Psoas muscle (tissue), 8 donors: Measurements from ENCODE around the gene UGT8. TPM values are rescaled to one million over a fixed set of nuclear protein-coding genes. Genes with fewer than 3 reads are reported as not detected.

Experiments
- ATAC-seq, 4 donors: fragments of 200-7000 bp; cut with Tn5 transposase; one replicate each; pipeline ENCODE4 v1.9.1; 2020; ENCODE audit warnings: moderate library complexity in 3 of 4, mild to moderate bottlenecking in 2 of 4
- DNase-seq, 2 donors: peaks; one replicate each; pipeline ENCODE4 v3.0.0-alpha.2; 2020
- H3K27ac ChIP-seq: fragments of 200-600 bp; one replicate; pipeline ENCODE4 v1.8.0; 2022
- H3K27me3 ChIP-seq, 3 donors: fragments of 200-600 bp in 1 of 3; one replicate each; pipeline versions ENCODE4 v1.6.1 to v1.8.0; 2013 to 2022; ENCODE audit warnings: low read length in 2 of 3, mild to moderate bottlenecking in 2 of 3, moderate library complexity in 1 of 3; ENCODE audit not compliant: insufficient read depth in 3 of 3
- H3K36me3 ChIP-seq, 2 donors: fragments of 200-600 bp in 1 of 2; one replicate each; pipeline versions ENCODE4 v1.6.1 to v1.8.0; 2013 to 2022; ENCODE audit warnings: low read depth in 1 of 2, mild to moderate bottlenecking in 1 of 2, moderate library complexity in 1 of 2; ENCODE audit not compliant: insufficient read depth in 1 of 2
- H3K4me1 ChIP-seq: fragments of 200-600 bp; one replicate; pipeline ENCODE4 v1.8.0; 2022
- H3K4me3 ChIP-seq: fragments of 200-600 bp; one replicate; pipeline ENCODE4 v1.8.0; 2022; ENCODE audit warnings: mild to moderate bottlenecking
- H3K9me3 ChIP-seq: fragments of 200-600 bp; one replicate; pipeline ENCODE4 v1.8.0; 2022
- WGBS, 3 donors: extraction: QIAGEN DNeasy Blood & Tissue Kit; methylation state at CpG; one replicate each; pipeline versions ENCODE4 v1.1.6 to v1.1.7; 2013; 5-methylcytosine and 5-hydroxymethylcytosine counted together
- intact Hi-C, 2 donors: fragments of 100-400 bp; cut with DNase I; formaldehyde crosslinking; loops; one replicate each; pipeline versions ENCODE4 v1.11.0 to v1.14.2; 2022
- polyA plus RNA-seq, 3 donors: library from polyadenylated mRNA; stranded (reverse); fragments of 200-250 nt; gene quantifications; one replicate each; pipeline ENCODE4 v1.2.3, GENCODE V29; 2013
- total RNA-seq, 4 donors: library from RNA; stranded (reverse); fragmentation: NEBNext Ultra II Directional in 2 of 4; extraction: Animal tissue kit (Norgen Biotek cat#: 25700) in 2 of 4; gene quantifications; one replicate each; pipeline versions ENCODE4 v1.2.1 to v1.2.4, GENCODE V29; 2021 to 2023
- TF ChIP-seq, protein P1 (sequence below): fragments of 200-600 bp; IDR thresholded peaks from one replicate; pipeline ENCODE4 v1.8.0; 2022; ENCODE audit warnings: antibody characterized with exemption
- donor health status: healthy with polysubstance abuse.
- donor health status: DM: no; HTN: no; CAD: no; lungs with moderate emphysema.
- donor health status: Bipolar disorder and iron deficiency.
- donor health status: healthy.
- donor health status: DM: yes; HTN: yes; CAD: no.
- donor health status: DM: no; HTN: no; CAD: no.
- donor health status: DM: no; HTN: no; CAD: no.
- donor health status: DM: yes; HTN: yes; CAD: no.

Gene UGT8
- total and polyA plus RNA-seq, 7 donors: 0.04 to 0.08 (median 0.05) TPM; not detected in 4

DNA sequence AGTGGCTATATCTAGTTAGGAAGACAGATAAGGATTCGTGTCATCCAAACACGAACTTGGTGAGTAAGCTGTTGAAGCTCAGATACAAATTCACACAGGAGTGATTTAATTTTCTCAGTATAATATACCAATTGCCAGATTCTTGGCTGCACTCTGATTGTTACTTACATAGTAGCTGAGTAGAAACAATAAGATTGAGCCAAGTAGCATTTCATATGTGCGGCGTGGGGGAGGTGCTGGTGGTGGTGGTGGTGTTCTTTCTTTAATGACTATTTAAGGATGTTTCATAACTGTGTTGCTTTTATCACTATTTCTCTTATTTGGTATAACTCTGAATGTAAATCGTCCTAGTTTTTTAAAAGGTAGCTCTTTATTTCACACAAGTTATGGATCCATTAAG, 102.9 kb downstream of the UGT8 start:
- WGBS, 3 donors: 74 to 84% (median 75%) methylated on average over 5 of the region's 5 CpGs
- Histone ChIP-seq H3K4me3 (no peak overlapping the region), H3K27me3 (no peaks in the 10 kb centered on the region), H3K9me3 (no peaks in the 10 kb centered on the region), H3K4me1 (no peaks in the 10 kb centered on the region), H3K27ac (no peak overlapping the region), H3K36me3 (no peaks in the 10 kb centered on the region)
- DNase-seq (no peak), ATAC-seq (no peak)
- intact Hi-C loops: no loop called here
- TF ChIP-seq, protein P1, sequence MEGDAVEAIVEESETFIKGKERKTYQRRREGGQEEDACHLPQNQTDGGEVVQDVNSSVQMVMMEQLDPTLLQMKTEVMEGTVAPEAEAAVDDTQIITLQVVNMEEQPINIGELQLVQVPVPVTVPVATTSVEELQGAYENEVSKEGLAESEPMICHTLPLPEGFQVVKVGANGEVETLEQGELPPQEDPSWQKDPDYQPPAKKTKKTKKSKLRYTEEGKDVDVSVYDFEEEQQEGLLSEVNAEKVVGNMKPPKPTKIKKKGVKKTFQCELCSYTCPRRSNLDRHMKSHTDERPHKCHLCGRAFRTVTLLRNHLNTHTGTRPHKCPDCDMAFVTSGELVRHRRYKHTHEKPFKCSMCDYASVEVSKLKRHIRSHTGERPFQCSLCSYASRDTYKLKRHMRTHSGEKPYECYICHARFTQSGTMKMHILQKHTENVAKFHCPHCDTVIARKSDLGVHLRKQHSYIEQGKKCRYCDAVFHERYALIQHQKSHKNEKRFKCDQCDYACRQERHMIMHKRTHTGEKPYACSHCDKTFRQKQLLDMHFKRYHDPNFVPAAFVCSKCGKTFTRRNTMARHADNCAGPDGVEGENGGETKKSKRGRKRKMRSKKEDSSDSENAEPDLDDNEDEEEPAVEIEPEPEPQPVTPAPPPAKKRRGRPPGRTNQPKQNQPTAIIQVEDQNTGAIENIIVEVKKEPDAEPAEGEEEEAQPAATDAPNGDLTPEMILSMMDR: no peak

DNA sequence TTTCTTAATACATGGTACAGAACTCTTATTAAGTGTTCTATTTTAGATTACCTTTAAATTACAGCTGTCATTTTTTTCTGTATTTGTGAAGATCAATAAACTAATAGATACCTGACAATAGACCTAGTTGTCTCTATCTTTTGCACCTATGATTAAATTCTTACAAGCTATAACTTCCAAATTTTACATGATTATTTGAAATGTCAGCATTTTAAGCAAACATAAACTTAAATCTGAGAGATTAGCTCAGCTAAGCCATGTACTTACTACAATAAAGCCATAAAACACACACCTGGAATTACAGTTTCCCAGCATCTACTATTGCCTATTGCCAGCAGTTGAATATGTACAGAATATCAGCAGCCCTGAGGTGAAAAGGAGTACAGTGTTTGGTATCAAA, 118.8 kb downstream of the UGT8 start:
- no peak for ATAC-seq
- intact Hi-C loops: no loop called here
- TF ChIP-seq, protein P1: no peak

DNA sequence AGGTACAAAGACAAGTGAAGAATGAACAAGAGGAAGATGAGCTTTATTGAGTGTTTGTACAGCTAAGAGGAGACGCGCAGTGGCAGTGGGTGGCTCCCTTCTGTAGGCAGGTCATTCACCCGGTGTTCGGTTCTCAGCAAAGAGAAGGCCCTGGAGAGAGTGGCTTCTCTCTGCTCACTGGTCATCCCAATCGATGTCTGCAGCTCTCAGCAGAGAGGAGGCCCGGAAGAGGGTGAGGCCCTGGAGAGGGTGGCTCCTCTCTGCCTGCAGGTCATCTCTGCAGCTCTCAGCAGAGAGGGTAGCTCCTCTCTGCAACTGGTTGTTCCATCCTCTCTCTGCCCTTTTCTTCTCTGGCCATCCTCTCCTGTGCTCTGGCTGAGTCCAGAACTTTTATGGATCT, 126.5 kb downstream of the UGT8 start:
- DNase-seq (no peak), ATAC-seq (no peak)
- 66 to 72% (median 68%) methylated on average over 6 of the region's 6 CpGs for WGBS, 3 donors
- TF ChIP-seq, protein P1: no peak
- Histone ChIP-seq H3K9me3 (no peaks in the 10 kb centered on the region), H3K36me3 (no peaks in the 10 kb centered on the region), H3K4me1 (no peaks in the 10 kb centered on the region), H3K27me3 (no peaks in the 10 kb centered on the region), H3K4me3 (no peak overlapping the region), H3K27ac (no peak overlapping the region)
- intact Hi-C loops: no loop called here

More for the DNA sequence above, 118.8 kb downstream of the UGT8 start:
- no peak for DNase-seq
- Histone ChIP-seq H3K27me3 (no peaks in the 10 kb centered on the region), H3K4me1 (no peaks in the 10 kb centered on the region), H3K36me3 (no peaks in the 10 kb centered on the region), H3K27ac (no peak overlapping the region), H3K4me3 (no peak overlapping the region), H3K9me3 (no peaks in the 10 kb centered on the region)

DNA sequence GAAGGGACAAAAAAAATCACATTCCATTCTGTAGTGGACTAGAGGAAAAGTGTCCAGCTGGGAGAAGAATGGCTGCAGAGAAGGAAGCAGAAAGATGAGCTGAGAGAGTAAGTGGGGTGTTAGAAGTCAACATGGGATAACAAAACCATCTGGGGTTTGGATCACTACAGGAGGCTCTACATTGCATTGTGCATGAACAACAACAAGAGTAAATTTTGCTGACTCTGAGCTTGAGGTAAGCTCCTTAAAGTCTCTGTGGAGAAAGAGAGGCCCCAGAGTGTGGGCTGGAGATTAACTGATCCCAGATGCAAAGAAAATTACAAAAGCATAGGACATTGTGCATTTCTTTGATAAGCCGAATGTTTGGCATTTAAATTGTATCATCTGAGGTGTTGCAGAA, 128.9 kb downstream of the UGT8 start:
- TF ChIP-seq, protein P1: no peak
- Histone ChIP-seq H3K9me3 (no peaks in the 10 kb centered on the region), H3K36me3 (no peaks in the 10 kb centered on the region), H3K27me3 (no peaks in the 10 kb centered on the region), H3K4me1 (no peaks in the 10 kb centered on the region), H3K4me3 (no peak overlapping the region), H3K27ac (no peak overlapping the region)
- DNase-seq (no peak), ATAC-seq (no peak)
- intact Hi-C loops: no loop called here
- 0% methylated on average over 1 of the region's 1 CpG for WGBS, 3 donors
